Activated CD4-positive, alpha-beta T cell treated with anti-CD3 and anti-CD28 coated beads for 4 hours (primary cell): Measurements from ENCODE around the gene KLHDC7B.
"Not testable (repeated sequence)": the region's sequence is repeated elsewhere in the genome, so short reads cannot be mapped to it uniquely, and the experiment has no call there.

Experiments
- DNase-seq, 2 donors: peaks; one replicate each; pipeline ENCODE4 v3.0.0-alpha.2; 2020

Gene KLHDC7B

GRCh38 chr22:50529897-50530579, 15.7 kb upstream of the KLHDC7B start, which contains the start of gene TYMP:
Gene TYMP (minus strand): TSS chr22:50530012. CDS start chr22:50529709, 303 bp downstream.
- peak; percentile 61 to 78 for DNase-seq

GRCh38 chr22:50530580-50530876, 15.2 kb upstream of the KLHDC7B start:
- no peak for DNase-seq

GRCh38 chr22:50530877-50531545, 14.7 kb upstream of the KLHDC7B start:
- peak; percentile 74 to 86 for DNase-seq

DNA sequence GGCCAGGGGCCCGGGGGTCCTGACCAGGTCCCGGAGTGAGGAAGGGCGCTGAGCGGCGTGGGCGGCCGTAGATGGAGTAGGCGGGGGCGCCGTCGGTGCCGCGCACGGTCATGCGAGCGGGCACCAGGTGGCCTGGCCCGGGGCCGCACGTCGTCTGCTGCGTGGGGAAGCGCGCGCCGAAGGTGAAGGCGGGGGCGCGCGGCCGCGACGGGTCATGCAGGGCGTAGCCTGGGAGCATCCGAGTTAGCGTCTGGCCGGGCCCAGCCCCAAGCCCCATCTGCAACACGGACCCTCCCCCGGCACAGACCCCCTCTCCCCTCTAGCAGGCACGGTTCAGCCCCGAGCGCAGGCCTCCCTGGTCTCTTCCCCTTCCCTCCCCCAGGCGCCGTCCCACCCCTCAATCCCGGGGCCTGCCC, 14.1 kb upstream of the KLHDC7B start:
- peak; percentile 62 to 82 for DNase-seq

GRCh38 chr22:50531962-50532674, 13.6 kb upstream of the KLHDC7B start:
- DNase-seq = no peak

DNA sequence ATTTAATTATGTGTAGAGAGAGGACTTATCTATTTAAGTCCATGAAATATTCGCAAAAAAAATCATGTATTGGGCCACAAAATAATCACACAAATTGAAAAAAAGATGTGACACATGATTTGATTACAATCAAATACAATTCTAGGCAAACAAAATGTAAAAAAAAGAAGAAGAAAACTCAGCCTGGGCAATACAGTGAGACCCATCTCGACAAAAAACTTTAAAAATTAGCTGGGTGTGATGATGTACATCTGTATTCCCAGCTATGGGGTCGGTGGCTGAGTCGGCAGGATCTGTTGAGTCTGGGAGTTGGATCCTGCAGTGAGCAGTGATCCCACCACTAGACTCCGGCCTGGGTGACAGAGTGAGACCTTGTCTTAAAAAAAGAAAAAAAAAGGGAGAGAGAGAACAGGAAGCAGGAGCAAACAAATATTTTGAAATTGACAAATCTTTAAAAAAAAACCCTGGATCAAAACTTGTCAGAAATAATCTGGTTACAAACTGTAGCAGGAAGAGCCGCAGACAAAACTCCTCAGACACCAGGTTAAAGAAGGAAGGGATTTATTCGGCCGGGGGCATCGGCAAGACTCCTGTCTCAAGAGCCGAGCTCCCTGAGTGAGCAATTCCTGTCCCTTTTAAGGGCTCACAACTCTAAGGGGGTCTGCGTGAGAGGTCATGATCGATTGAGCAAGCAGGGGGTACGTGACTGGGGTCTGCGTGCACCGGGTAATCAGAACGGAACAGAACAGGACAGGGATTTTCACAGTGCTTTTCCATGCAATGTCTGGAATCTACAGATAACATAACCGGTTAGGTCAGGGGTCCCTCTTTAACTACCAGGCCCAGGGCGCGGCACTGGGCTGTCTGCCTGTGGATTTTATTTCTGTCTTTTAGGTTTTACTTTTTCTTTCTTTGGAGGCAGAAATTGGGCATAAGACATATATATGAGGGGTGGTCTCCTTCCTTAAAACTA, 12.6 kb upstream of the KLHDC7B start:
- DNase-seq = no peak

DNA sequence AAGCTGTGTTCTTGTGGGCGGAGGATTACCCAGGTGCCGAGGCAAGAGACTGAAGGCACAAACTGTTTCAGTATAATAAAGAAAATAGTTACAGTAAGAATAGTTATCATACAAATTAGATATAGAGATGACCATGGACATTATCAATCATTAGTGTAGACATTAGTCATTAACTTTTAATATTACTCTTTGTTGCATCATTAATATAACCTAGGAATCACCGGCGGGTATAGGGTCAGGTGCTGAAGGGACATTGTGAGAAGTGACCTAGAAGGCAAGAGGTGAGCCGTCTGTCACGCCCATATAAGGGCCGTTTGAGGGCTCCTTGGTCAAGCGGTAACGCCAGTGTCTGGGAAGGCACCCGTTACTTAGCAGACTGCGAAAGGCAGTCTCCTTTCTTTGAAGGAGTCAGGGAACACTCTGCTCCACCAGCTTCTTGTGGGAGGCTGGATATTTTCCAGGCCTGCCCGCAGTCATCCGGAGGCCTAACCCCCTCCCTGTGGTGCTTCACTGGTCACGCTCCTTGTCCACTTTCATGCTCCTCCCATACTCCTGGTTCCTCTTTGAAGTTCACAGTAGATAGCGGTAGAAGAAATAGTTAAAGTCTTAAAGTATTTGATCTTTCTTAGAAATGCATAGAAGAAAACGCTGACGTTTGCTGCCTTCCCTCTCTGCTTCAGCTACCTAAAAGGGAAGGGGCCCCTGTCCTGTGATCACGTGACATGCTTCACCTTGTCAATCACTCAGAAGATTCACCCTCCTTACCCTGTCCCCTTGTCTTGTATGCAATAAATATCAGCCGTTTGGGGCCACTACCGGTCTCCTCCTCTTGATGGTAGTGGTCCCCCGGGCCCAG, 11.6 kb upstream of the KLHDC7B start:
- DNase-seq = not testable (repeated sequence)

DNA sequence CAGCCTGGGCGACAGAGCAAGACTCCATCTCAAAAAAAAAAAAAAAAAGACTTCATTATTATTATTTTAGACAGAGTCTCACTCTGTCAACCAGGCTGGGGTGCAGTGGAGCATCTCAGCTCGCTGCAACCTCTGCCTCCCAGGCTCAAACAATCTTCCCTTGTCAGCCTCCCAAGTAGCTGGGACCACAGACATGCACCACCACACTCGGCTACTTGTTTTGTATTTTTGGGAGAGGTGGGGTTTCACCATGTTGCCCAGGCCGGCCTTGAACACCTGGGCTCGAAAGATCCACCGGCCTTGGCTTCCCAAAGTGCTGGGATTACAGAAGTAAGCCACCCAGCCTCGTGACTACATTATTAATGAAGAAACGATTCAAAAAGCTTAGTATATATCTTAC, 10.6 kb upstream of the KLHDC7B start:
- DNase-seq = no peak

DNA sequence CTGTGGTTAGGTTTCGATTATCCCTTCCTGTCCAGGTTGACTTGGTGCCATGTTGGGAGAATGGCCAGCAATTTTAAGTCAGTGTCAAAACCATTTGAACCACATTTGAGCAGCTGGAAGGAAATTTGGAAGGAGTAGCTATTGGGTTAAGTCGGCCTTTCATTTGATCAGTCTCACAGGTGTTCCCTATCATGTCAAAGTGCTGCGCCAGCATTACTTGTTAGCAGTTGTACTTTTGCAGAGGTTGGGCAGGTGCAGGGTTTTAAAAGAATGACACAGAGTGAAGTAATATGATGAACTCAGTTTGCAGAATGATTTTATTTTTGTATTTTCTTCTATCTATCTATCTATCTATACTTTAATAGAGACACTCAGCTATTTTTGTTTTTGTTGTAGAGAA, 9.5 kb upstream of the KLHDC7B start:
- DNase-seq = no peak

- no peak for DNase-seq
Measured at GRCh38 chr22:50537765-50538164, 7.9 kb upstream of the KLHDC7B start.

DNA sequence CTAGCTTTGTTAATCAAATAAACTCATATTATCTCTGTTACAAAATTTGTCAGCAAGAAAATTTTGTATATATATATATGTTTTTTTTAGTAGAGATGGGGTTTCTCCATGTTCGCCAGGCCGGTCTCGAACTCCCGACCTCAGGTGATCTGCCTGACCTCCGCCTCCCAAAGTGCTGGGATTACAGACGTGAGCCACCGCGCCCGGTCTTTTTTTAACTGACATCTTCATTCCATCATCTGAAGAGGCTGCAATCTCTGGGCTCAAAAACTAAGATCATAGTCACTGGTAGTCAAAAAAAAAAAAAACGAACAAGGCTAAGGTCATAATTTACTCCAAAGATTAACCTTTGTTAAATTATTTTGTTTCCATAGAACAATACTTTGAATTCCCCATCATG, 5.3 kb upstream of the KLHDC7B start:
- DNase-seq = no peak

GRCh38 chr22:50541667-50542026, 4.1 kb upstream of the KLHDC7B start:
- not testable (repeated sequence) for DNase-seq

- no peak for DNase-seq
Measured at GRCh38 chr22:50542416-50542927, 3.2 kb upstream of the KLHDC7B start.

DNA sequence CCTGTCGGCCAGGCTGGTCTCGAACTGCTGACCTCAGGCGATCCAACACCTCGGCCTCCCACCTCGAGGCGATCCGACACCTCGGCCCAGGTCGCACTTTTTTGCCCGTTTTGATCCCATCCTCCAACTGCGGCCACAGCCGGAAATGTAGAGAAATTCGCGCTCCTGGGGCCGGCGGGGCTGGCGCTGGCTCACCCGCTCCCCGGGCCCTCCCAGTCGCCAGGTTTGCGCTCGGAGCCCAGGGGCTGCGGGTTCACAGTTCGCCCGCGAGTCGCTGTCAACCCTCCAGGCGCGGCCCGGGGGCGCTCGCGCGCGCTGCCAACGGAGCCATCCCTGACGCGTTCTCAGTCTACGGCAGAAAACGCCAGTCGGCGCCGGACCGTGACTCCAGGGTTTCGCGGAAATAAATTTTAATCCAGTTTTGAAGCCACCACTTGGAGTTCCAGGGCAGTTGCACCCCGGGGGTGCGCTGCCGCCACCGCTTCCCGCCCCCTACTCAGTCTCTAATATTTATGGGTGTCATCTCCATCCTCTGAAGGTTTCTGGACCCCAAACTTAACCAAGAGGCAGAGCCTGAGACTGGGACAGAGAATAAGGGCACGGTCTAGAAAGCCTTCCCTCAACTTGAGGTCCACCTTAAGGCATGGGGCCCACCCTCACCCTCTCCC, 1.5 kb upstream of the KLHDC7B start:
- peak; percentile 83 to 86 for DNase-seq

DNA sequence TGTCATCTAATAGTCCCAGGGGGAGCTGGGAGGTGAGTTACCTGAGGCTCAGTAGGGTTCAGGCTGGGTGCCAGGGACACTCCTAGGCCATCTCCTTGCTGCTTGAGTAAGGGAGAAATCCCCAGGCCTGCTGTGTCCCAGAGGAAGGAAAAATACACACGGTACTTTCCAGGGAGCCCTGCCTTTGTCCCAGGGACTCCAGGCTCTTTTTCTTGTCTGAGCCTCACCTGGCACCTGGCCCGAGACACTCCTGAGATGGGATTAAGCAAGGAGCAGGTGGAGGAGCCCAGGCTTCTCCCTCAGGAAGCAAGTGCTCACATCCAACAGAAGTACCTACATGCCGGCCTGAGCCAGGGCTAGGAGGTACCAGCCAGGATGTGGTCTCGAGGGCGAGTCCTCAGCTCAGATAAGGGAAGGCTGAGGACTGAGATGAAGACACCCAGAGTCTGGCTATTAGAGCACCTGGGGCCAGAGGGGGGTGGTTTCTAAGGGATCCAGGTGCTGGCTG, 899 bp upstream of the KLHDC7B start:
- DNase-seq = no peak

GRCh38 chr22:50546326-50547262, 895 bp downstream of the KLHDC7B start:
- no peak for DNase-seq

DNA sequence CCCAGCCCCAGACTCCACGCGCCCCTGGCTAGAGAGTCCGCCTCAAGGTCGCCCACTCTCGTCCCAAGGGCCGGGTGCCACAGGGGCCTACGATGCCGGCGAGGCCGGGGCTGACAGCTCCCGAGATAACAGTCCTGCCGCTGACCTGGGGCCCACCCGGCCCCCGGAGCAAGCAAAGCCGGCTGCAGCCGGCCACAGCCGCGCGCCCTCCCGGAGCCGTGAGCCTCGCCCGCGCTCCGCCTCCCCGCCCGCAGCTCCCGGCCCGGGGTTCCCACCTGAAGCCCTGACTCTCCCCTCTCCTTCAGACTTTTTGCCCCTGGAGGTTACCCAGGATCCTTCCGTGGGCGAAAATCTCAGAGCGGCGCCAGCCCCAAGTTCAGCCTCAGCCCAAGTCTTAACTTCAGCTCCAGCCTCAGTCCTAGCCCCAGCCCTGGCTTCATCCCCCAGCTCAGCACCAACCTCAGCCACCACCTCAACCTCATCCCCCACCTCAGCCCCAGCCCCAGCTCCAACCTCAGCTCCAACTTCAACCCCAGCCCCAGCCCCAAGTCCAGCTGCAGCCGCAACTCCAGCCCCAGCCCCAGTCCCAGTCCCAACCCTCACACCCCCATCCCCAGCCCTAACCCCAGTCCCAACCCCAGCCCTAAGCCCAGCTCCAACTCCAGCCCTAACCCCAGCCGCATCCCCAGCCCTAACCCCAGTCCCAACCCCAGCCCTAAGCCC, 1.7 kb downstream of the KLHDC7B start:
- DNase-seq = no peak

DNA sequence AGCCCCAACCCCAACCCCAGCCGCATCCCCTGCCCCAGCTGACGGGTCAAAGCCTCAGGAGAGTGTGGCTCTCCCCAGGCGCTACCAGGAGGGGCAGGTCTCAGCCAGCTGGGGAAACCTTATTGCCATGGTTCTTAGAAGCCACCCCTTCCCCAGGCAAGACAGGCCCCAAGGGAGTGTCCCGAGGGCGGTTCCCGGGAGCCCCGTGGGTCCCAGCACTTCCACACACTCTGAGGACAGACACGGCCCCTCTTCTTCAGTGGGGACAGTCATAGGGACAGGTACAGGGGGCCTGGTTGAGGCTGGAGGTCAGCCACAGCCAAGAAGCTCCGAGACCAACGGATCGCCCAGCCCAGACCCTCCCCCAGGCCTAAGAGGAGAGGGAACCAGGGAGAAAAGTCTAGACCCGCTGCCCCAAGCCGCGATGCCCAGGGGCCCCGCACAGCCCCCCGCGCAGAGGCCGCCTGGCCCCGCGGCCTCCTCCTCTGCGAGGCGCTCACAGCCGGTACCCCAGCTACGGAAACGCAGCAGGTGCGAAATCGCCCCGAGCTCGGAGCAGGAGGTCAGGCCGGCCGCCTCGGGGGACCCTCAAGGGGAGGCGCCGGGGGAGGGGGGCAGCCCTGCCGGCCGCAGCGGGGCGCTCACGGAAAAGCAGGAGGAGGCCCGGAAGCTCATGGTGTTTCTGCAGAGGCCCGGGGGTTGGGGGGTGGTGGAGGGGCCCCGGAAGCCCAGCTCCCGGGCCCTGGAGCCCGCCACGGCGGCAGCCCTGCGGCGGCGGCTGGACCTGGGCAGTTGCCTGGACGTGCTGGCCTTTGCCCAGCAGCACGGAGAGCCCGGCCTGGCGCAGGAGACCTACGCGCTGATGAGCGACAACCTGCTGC, 2.6 kb downstream of the KLHDC7B start:
- DNase-seq = peak in 1 of 2 donors; percentile 68
